Activated CD4-positive, alpha-beta T cell treated with anti-CD3 and anti-CD28 coated beads, Interleukin-2, amount 10 ng/mL, durations not matched to agents 7 days and 5 days (primary cell): ENCODE data around the gene PDZD4. TPM values are rescaled to one million over a fixed set of nuclear protein-coding genes. Genes with fewer than 3 reads are reported as not detected.

Source experiments
- CTCF ChIA-PET: fragments of 350-600 bp; sonication (Branson Sonifier 250); formaldehyde crosslinking; loops from one replicate; lab custom pipeline; 2021; ENCODE audit warnings: antibody characterized with exemption; lab: Charles Lee
- POLR2A ChIA-PET: fragments of 350-600 bp; sonication (Branson Sonifier 250); formaldehyde crosslinking; loops from one replicate; lab custom pipeline; 2021; ENCODE audit warnings: antibody characterized with exemption; lab: Charles Lee
- DNase-seq: peaks from one replicate; pipeline ENCODE4 v3.0.0-alpha.2; 2020
- H3K27ac Mint-ChIP-seq: one replicate; pipeline ENCODE4 v1.8.0; 2021; ENCODE audit warnings: mild to moderate bottlenecking, moderate library complexity, mixed read lengths
- H3K27me3 Mint-ChIP-seq: one replicate; pipeline ENCODE4 v1.8.0; 2021; ENCODE audit warnings: mixed read lengths
- H3K36me3 Mint-ChIP-seq: one replicate; pipeline ENCODE4 v1.8.0; 2021; ENCODE audit warnings: low read depth, mixed read lengths
- H3K4me1 Mint-ChIP-seq: one replicate; pipeline ENCODE4 v1.8.0; 2021; ENCODE audit warnings: mixed read lengths
- H3K4me3 Mint-ChIP-seq: one replicate; pipeline ENCODE4 v1.8.0; 2021; ENCODE audit warnings: mild to moderate bottlenecking, moderate library complexity, mixed read lengths
- H3K9me3 Mint-ChIP-seq: one replicate; pipeline ENCODE4 v1.8.0; 2021; ENCODE audit warnings: mixed read lengths
- total RNA-seq, 2 experiments: library from RNA; stranded (reverse); gene quantifications; one replicate each; pipeline ENCODE4 v1.2.3, GENCODE V29; 2021

The PDZD4 gene
- total RNA-seq, 2 experiments from 2014 or later, result 0.32 to 0.60 TPM

DNA sequence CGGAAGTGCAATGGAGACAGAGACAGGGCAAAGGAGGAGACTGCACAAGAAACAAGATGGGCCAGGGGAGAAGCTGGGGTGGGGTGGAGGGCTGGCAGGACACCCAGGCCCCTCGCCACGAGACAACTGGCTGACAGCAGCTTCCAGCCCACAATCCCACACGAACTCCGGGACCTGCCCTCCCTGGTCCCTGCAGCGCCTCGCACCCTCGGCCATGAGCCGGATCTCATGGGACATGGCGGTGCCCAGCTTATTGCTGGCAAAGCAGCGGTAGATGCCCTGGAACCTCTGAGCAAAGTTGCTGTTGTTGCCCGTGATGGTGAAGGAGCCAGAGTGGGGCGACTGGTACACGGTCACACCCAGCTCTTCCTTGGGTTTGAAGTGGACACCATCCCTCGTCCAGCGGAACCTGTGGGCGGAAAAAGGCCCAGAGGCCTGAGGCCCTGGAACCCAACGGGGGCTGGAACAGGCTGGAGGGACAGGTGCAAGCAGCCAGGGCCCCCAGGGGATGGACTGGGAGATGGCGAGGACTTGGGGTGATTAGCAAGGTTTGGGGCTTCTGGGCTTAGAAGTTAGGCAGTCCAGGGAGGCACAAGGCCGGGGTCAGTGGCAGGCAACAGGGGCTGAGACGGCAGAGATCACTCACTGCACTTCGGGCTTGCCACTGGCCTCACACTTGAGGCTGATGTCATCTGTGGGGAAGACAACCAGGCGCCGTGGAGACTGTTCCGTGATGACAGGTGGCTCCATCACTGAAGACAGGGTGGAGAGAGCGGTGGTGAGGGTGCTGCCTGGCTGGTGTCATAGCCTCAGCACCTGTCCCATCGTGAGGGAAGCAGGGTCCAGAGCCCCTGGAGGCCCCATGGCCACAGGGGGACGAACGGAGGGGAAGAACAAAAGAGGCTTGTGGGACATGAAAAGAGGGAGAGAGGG lies 41.9 kb upstream of the PDZD4 start:
- no peak for DNase-seq
- no peak overlapping the region for H3K4me3 Mint-ChIP-seq
- ChIA-PET CTCF (no interaction called here), POLR2A (no interaction called here)
- peaks cover 3% of the 10 kb centered on the region for H3K4me1 Mint-ChIP-seq
- H3K9me3 Mint-ChIP-seq, result no peaks in the 10 kb centered on the region
- peaks cover 10% of the 10 kb centered on the region for H3K27me3 Mint-ChIP-seq
- H3K36me3 Mint-ChIP-seq, result no peaks in the 10 kb centered on the region
- H3K27ac Mint-ChIP-seq, result no peak overlapping the region

- CTCF ChIA-PET, result no interaction called here
- Mint-ChIP-seq H3K27ac (no peak overlapping the region), H3K4me1 (peaks cover 3% of the 10 kb centered on the region), H3K4me3 (no peak overlapping the region), H3K36me3 (no peaks in the 10 kb centered on the region), H3K9me3 (no peaks in the 10 kb centered on the region), H3K27me3 (peaks cover 10% of the 10 kb centered on the region)
- no peak for DNase-seq
- POLR2A ChIA-PET, result no interaction called here
Measured at GRCh38 chrX:153871451-153871850, 41.1 kb upstream of the PDZD4 start.

- no peaks in the 10 kb centered on the region for H3K36me3 Mint-ChIP-seq
- DNase-seq, result no peak
- no peaks in the 10 kb centered on the region for H3K4me1 Mint-ChIP-seq
- H3K9me3 Mint-ChIP-seq, result no peaks in the 10 kb centered on the region
- H3K4me3 Mint-ChIP-seq, result no peak overlapping the region
- peaks cover 5% of the 10 kb centered on the region for H3K27me3 Mint-ChIP-seq
- H3K27ac Mint-ChIP-seq, result no peak overlapping the region
- ChIA-PET CTCF (no interaction called here), POLR2A (no interaction called here)
Measured at GRCh38 chrX:153870791-153871360, 40.5 kb upstream of the PDZD4 start.

GRCh38 chrX:153870288-153870690 lies 39.9 kb upstream of the PDZD4 start:
- CTCF ChIA-PET, result interaction anchor here (0.8 kb wide), 1 partner anchor 21 kb away, joined by 3 read pairs; no protein-coding TSS in a partner anchor
- H3K36me3 Mint-ChIP-seq, result no peaks in the 10 kb centered on the region
- peaks cover 5% of the 10 kb centered on the region for H3K27me3 Mint-ChIP-seq
- H3K27ac Mint-ChIP-seq, result no peak overlapping the region
- POLR2A ChIA-PET, result no interaction called here
- no peaks in the 10 kb centered on the region for H3K4me1 Mint-ChIP-seq
- no peak for DNase-seq
- H3K9me3 Mint-ChIP-seq, result no peaks in the 10 kb centered on the region
- no peak overlapping the region for H3K4me3 Mint-ChIP-seq

GRCh38 chrX:153869473-153870287 lies 39.3 kb upstream of the PDZD4 start:
- CTCF ChIA-PET, result interaction anchor here (0.8 kb wide), 1 partner anchor 22 kb away, joined by 3 read pairs; no protein-coding TSS in a partner anchor
- H3K27me3 Mint-ChIP-seq, result peaks cover 3% of the 10 kb centered on the region
- no peak overlapping the region for H3K4me3 Mint-ChIP-seq
- no peaks in the 10 kb centered on the region for H3K9me3 Mint-ChIP-seq
- H3K36me3 Mint-ChIP-seq, result no peaks in the 10 kb centered on the region
- no peaks in the 10 kb centered on the region for H3K4me1 Mint-ChIP-seq
- POLR2A ChIA-PET, result no interaction called here
- DNase-seq, result no peak
- no peak overlapping the region for H3K27ac Mint-ChIP-seq

DNA sequence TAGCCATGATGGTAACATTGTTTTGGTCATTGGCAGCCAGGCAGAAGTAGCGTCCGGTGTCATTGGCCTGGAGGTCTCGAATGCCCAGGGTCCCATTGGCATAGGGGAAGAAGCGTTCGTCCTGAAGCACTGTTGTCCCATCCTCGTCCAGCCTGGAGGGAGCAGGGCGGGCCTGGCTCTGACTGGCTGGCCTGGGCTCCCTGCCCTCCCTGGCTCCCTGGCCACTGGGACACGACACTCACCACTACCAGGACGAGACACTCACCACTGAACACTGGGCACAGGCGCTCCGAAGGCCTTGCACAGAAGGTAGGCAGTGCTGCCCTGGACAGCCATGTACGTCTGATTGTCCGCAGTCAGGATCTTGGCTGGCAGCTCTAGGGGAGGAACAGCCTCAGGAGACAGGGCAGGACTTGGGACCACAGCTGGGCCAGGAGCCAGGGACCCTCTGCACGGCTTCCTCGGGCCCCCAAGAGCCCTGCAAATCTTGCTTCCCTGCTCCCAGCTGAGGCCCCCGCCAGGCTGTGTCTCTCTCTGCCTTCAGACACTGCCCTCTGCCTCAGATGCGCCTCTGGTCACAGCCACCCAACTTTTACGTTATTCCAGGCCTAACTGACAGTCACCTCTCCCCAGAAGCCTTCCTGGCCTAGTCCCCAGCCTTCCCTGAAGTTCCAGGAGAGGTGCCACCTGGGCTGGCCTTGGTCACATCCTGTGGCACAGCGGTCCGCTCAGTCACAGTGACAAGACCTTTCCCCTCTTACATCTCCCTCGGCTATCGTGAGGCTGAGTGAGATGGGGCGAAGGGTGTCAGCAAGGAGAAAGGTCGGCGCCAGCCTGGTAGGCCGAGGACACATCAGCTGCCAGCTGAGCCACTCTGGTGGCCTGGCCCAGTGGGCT lies 38.5 kb upstream of the PDZD4 start:
- Mint-ChIP-seq H3K27ac (no peak overlapping the region), H3K27me3 (peaks cover 2% of the 10 kb centered on the region), H3K4me1 (no peaks in the 10 kb centered on the region), H3K9me3 (no peaks in the 10 kb centered on the region), H3K36me3 (no peaks in the 10 kb centered on the region), H3K4me3 (no peak overlapping the region)
- no peak for DNase-seq
- ChIA-PET CTCF (no interaction called here), POLR2A (no interaction called here)

- no peaks in the 10 kb centered on the region for H3K4me1 Mint-ChIP-seq
- no peak overlapping the region for H3K4me3 Mint-ChIP-seq
- ChIA-PET CTCF (interaction anchor here (0.5 to 0.8 kb wide), 2 partner anchors 9 to 52 kb away, joined by 3 read pairs; no protein-coding TSS in a partner anchor), POLR2A (no interaction called here)
- no peak overlapping the region for H3K27ac Mint-ChIP-seq
- no peaks in the 10 kb centered on the region for H3K36me3 Mint-ChIP-seq
- H3K27me3 Mint-ChIP-seq, result peaks cover under 1% of the 10 kb centered on the region
- no peak for DNase-seq
- H3K9me3 Mint-ChIP-seq, result no peaks in the 10 kb centered on the region
Measured at GRCh38 chrX:153867671-153868070, 37.3 kb upstream of the PDZD4 start.

- ChIA-PET CTCF (interaction anchor here (0.5 to 1.0 kb wide), 2 partner anchors 26 to 52 kb away, joined by 3 read pairs; no protein-coding TSS in a partner anchor), POLR2A (no interaction called here)
- Mint-ChIP-seq H3K4me3 (no peak overlapping the region), H3K27me3 (no peaks in the 10 kb centered on the region), H3K4me1 (no peaks in the 10 kb centered on the region), H3K9me3 (no peaks in the 10 kb centered on the region), H3K27ac (no peak overlapping the region), H3K36me3 (no peaks in the 10 kb centered on the region)
- DNase-seq, result no peak
Measured at GRCh38 chrX:153867139-153867538, 36.8 kb upstream of the PDZD4 start.

DNA sequence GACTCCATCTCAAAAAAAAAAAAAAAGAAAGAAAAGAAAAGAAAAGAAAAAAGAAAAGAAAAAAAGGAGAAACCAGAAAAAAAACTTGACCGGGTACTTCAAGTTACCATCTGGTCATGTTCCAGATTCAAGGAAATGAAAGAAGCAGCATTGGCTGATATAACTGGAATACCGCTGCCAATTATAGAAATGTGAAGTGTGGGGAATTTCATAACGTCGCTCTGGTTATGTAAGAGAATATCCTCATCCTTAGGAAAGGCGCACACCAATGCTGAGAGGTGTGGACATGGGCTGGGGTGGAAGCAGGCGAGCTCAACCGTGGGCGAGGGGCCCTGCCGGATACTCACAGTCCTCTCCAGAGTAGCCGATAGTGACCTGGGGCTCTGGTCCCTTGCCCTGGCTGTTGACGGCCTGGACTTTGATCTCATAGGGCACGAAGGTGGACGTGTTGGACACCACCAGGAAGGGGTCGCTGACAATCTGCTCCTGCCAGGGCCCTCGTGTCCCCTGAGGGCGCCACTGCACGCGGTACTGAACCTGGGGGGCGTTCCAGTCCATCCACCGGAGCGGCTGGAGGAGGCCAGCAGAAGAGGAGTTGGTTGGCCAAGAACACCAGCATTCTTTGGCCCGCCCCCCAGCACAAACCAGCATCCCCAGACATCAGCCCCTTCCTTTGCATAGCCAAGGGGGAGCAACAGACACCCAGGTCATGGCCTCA lies 36.1 kb upstream of the PDZD4 start:
- H3K27ac Mint-ChIP-seq, result no peak overlapping the region
- DNase-seq, result no peak
- no peaks in the 10 kb centered on the region for H3K9me3 Mint-ChIP-seq
- H3K27me3 Mint-ChIP-seq, result no peaks in the 10 kb centered on the region
- POLR2A ChIA-PET, result no interaction called here
- H3K4me3 Mint-ChIP-seq, result no peak overlapping the region
- no peaks in the 10 kb centered on the region for H3K36me3 Mint-ChIP-seq
- CTCF ChIA-PET, result interaction anchor here (1.0 kb wide), 1 partner anchor 26 kb away, joined by 3 read pairs; no protein-coding TSS in a partner anchor
- no peaks in the 10 kb centered on the region for H3K4me1 Mint-ChIP-seq

DNA sequence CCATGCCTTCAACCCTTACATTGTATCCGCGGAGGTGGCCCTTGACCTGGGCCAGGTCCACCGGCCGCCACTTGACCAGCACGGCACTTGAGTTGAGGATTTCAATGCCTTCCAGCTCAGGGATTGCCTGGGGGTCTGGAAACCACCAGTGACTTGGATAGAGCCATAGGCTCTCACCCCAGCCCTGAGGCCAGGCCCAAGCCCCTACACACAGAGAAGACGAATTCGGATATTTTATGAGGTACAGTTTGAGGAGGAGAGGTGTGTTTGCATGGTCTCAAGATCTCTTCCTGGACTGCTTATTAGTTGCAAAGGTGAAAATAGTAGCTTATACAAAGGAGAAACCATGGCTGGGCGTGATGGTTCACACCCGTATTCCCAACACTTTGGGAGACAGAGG lies 35.3 kb upstream of the PDZD4 start:
- Mint-ChIP-seq H3K27me3 (no peaks in the 10 kb centered on the region), H3K36me3 (no peaks in the 10 kb centered on the region), H3K4me1 (no peaks in the 10 kb centered on the region), H3K4me3 (no peak overlapping the region), H3K9me3 (no peaks in the 10 kb centered on the region), H3K27ac (no peak overlapping the region)
- ChIA-PET CTCF (no interaction called here), POLR2A (no interaction called here)
- DNase-seq, result no peak

DNA sequence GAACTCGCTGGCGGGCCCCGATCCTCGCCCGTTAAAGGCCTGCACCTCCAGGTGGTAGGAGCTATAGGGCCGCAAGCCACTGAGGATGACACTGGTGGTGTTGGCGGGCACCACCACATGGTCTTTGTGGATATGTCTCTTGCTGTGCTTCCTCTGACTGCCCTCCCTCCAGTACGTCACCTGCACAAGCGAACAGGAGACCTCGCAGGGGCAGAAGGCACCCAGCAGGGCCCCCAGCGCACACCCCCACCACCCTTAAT lies 34.9 kb upstream of the PDZD4 start:
- H3K36me3 Mint-ChIP-seq, result no peaks in the 10 kb centered on the region
- no peak overlapping the region for H3K27ac Mint-ChIP-seq
- H3K4me3 Mint-ChIP-seq, result no peak overlapping the region
- ChIA-PET POLR2A (no interaction called here), CTCF (no interaction called here)
- H3K27me3 Mint-ChIP-seq, result no peaks in the 10 kb centered on the region
- H3K9me3 Mint-ChIP-seq, result no peaks in the 10 kb centered on the region
- no peak for DNase-seq
- no peaks in the 10 kb centered on the region for H3K4me1 Mint-ChIP-seq
